Spinal cord (tissue), 10 donors: ENCODE results near the gene ZNF214. TPM values are rescaled to one million over a fixed set of nuclear protein-coding genes. Genes with fewer than 3 reads are reported as not detected.
"Not testable (repeated sequence)": the region's sequence is repeated elsewhere in the genome, so short reads cannot be mapped to it uniquely, and the experiment has no call there.

Source experiments
- DNase-seq, 6 donors: peaks; one replicate each; pipeline versions ENCODE4 v3.0.0 to v3.0.0-alpha.2; 2013 to 2015; ENCODE audit warnings: low spot score in 6 of 6, low read depth in 4 of 6
- H3K27ac ChIP-seq: one replicate; pipeline ENCODE4 v1.5.1; 2013; ENCODE audit warnings: low read depth, low read length, control low read depth
- H3K27me3 ChIP-seq: one replicate; pipeline ENCODE4 v1.6.1; 2013; ENCODE audit warnings: low read length; ENCODE audit not compliant: control insufficient read depth, insufficient read depth
- H3K36me3 ChIP-seq: one replicate; pipeline ENCODE4 v1.6.1; 2013; ENCODE audit warnings: low read length; ENCODE audit not compliant: control insufficient read depth, insufficient read depth
- H3K4me1 ChIP-seq: one replicate; pipeline ENCODE4 v1.6.1; 2013; ENCODE audit warnings: low read length; ENCODE audit not compliant: control insufficient read depth, insufficient read depth
- H3K4me3 ChIP-seq: one replicate; pipeline ENCODE4 v1.5.1; 2013; ENCODE audit warnings: low read depth, low read length, control low read depth
- H3K9me3 ChIP-seq: one replicate; pipeline ENCODE4 v1.6.1; 2013; ENCODE audit warnings: low read length; ENCODE audit not compliant: control insufficient read depth, insufficient read depth
- WGBS: methylation state at CpG from one replicate; pipeline ENCODE4 v1.1.5; 2013; ENCODE audit warnings: missing lambda C conversion rate; ENCODE audit not compliant: insufficient coverage; 5-methylcytosine and 5-hydroxymethylcytosine counted together
- polyA plus RNA-seq, 2 donors: library from polyadenylated mRNA; unstranded; fragments of 120-200 nt; gene quantifications; one replicate each; pipeline ENCODE4 v1.2.1, GENCODE V29; 2013; ENCODE audit not compliant: insufficient read length in 2 of 2
- total RNA-seq, 2 donors: library from RNA; depleted of rRNA in 1 of 2; stranded (reverse); fragments of 120-200 nt in 1 of 2; fragments of >200 nt in 1 of 2; gene quantifications; one replicate each; pipeline versions ENCODE4 v1.2.3 to v1.2.4, GENCODE V29; 2013 to 2014
- donor health status: healthy.

ZNF214 gene
- total and polyA plus RNA-seq, 4 donors: 5.8 to 12.7 (median 9.2) TPM

- H3K9me3 ChIP-seq, DNase-seq, H3K36me3 ChIP-seq, H3K27ac ChIP-seq, H3K4me3 ChIP-seq, H3K4me1 ChIP-seq, H3K27me3 ChIP-seq: not testable (repeated sequence)
- 95% methylated on average over 9 of the region's 10 CpGs for WGBS
These were observed 65.9 kb downstream of the ZNF214 start for GRCh38 chr11:6954248-6954647.

Other genes starting within 250 kb of the ZNF214 start
- gene OR2AG2, start 248.4 kb downstream of the ZNF214 start, total RNA-seq: under 1 TPM; 0.28 to 0.30 TPM
- gene OR2AG2, start 248.4 kb downstream of the ZNF214 start, polyA plus RNA-seq: under 1 TPM; 0.06 to 0.14 TPM
- gene OR2AG1, start 237.3 kb downstream of the ZNF214 start, total RNA-seq: not detected
- gene OR2AG1, start 237.3 kb downstream of the ZNF214 start, polyA plus RNA-seq: under 1 TPM in 1 of 2 donors, not detected in 1; 0.05 TPM
- gene OR6A2, start 220.7 kb downstream of the ZNF214 start, total RNA-seq: under 1 TPM; 0.11 to 0.89 TPM
- not detected for gene OR6A2, start 220.7 kb downstream of the ZNF214 start, polyA plus RNA-seq
- gene OR10A5, start 174.7 kb downstream of the ZNF214 start, total RNA-seq: not detected
- not detected for gene OR10A5, start 174.7 kb downstream of the ZNF214 start, polyA plus RNA-seq
- gene OR10A2, start 157.3 kb downstream of the ZNF214 start, total RNA-seq: not detected
- under 1 TPM; 0.08 to 0.21 TPM for gene OR10A2, start 157.3 kb downstream of the ZNF214 start, polyA plus RNA-seq
- gene OR10A4, start 143.7 kb downstream of the ZNF214 start, total RNA-seq: not detected
- gene OR10A4, start 143.7 kb downstream of the ZNF214 start, polyA plus RNA-seq: not detected
- under 1 TPM; 0.22 to 0.40 TPM for gene OR2D2, start 127.8 kb downstream of the ZNF214 start, total RNA-seq
- not detected for gene OR2D2, start 127.8 kb downstream of the ZNF214 start, polyA plus RNA-seq
- not detected for gene OR2D3, start 99.3 kb downstream of the ZNF214 start, total RNA-seq
- not detected for gene OR2D3, start 99.3 kb downstream of the ZNF214 start, polyA plus RNA-seq
- gene ZNF215, start 93.9 kb downstream of the ZNF214 start, total RNA-seq: 1 to 10 TPM; 2.5 to 2.8 TPM
- 1 to 10 TPM; 3.1 to 4.3 TPM for gene ZNF215, start 93.9 kb downstream of the ZNF214 start, polyA plus RNA-seq
- gene NLRP14, start 133 bp upstream of the ZNF214 start, total RNA-seq: 1 to 10 TPM; 1.2 to 2.2 TPM
- 1 to 10 TPM; 1.0 to 2.6 TPM for gene NLRP14, start 133 bp upstream of the ZNF214 start, polyA plus RNA-seq
- 1 to 10 TPM in 1 of 2 donors, under 1 TPM in 1; 0.55 to 1.4 TPM for gene RBMXL2, start 68.7 kb upstream of the ZNF214 start, total RNA-seq
- gene RBMXL2, start 68.7 kb upstream of the ZNF214 start, polyA plus RNA-seq: 1 to 10 TPM in 1 of 2 donors, under 1 TPM in 1; 0.95 to 1.5 TPM
- 10 to 100 TPM; 10.1 to 22.5 TPM for gene SYT9, start 231.6 kb upstream of the ZNF214 start, total RNA-seq
- 10 to 100 TPM; 13.8 to 15.5 TPM for gene SYT9, start 231.6 kb upstream of the ZNF214 start, polyA plus RNA-seq